ENCODE data around the gene MYH9.
A peak's percentile ranks its signal among the peaks of the same experiment; 100 is the strongest.

The MYH9 gene

GRCh38 chr22:36362075-36362474 is 25.7 kb downstream of the MYH9 start:
- no peaks in the 10 kb centered on the region for H3K9me3 ChIP-seq (ENCODE audit: control insufficient read depth, low read length)
- no peak overlapping the region for H3K4me3 ChIP-seq (ENCODE audit: low read length)
- DNase-seq (ENCODE audit: low read depth): no peak
- no peak overlapping the region for H3K9ac ChIP-seq (ENCODE audit: low read length)
- H3K27me3 ChIP-seq (replicated peaks; ENCODE audit: control insufficient read depth, insufficient read depth, low read length): no peaks in the 10 kb centered on the region
- peaks cover 71% of the 10 kb centered on the region for H3K4me1 ChIP-seq (ENCODE audit: control insufficient read depth, insufficient read depth, low read length)
- H3K36me3 ChIP-seq (ENCODE audit: control insufficient read depth, insufficient read depth, low read length, severe bottlenecking): no peaks in the 10 kb centered on the region

GRCh38 chr22:36360871-36361383 is 26.8 kb downstream of the MYH9 start:
- Histone ChIP-seq H3K9me3 (ENCODE audit: control insufficient read depth, low read length) (no peaks in the 10 kb centered on the region), H3K9ac (ENCODE audit: low read length) (no peak overlapping the region), H3K27me3 (replicated peaks; ENCODE audit: control insufficient read depth, insufficient read depth, low read length) (no peaks in the 10 kb centered on the region), H3K4me1 (ENCODE audit: control insufficient read depth, insufficient read depth, low read length) (peaks cover 67% of the 10 kb centered on the region), H3K36me3 (ENCODE audit: control insufficient read depth, insufficient read depth, low read length, severe bottlenecking) (no peaks in the 10 kb centered on the region), H3K4me3 (ENCODE audit: low read length) (no peak overlapping the region)
- peak; percentile 68 for DNase-seq (ENCODE audit: low read depth)

GRCh38 chr22:36360011-36360410 is 27.8 kb downstream of the MYH9 start:
- Histone ChIP-seq H3K36me3 (ENCODE audit: control insufficient read depth, insufficient read depth, low read length, severe bottlenecking) (no peaks in the 10 kb centered on the region), H3K9me3 (ENCODE audit: control insufficient read depth, low read length) (no peaks in the 10 kb centered on the region), H3K4me1 (ENCODE audit: control insufficient read depth, insufficient read depth, low read length) (peaks cover 70% of the 10 kb centered on the region), H3K9ac (ENCODE audit: low read length) (no peak overlapping the region), H3K27me3 (replicated peaks; ENCODE audit: control insufficient read depth, insufficient read depth, low read length) (no peaks in the 10 kb centered on the region), H3K4me3 (ENCODE audit: low read length) (no peak overlapping the region)
- DNase-seq (ENCODE audit: low read depth): no peak

DNA sequence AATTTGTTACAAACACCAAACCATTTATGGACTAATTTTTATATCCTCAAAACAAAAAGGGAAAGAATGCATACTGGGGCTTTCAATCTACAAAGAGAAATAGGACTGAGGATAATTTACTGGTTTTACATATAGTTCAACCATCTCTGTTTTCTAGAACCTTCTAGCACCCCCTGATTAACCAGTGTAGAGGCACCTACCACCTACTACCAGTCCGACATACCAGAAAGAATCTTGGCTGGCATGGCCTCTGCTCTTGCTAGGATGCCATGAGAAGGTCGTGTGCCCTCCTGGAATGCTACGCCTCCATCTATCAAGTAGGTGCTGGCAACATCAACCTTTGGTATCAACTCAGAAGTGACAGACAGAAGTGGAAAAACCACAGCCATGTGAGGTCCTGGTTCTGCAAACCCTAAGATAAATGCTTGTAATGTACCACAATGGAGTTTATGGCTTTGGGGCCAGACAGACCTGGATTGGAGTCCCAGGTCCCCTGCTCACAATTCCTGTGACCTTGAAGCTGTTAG is 28.2 kb downstream of the MYH9 start:
- DNase-seq (ENCODE audit: low read depth): no peak
- no peak overlapping the region for H3K4me3 ChIP-seq (ENCODE audit: low read length)
- H3K9me3 ChIP-seq (ENCODE audit: control insufficient read depth, low read length): no peaks in the 10 kb centered on the region
- no peaks in the 10 kb centered on the region for H3K36me3 ChIP-seq (ENCODE audit: control insufficient read depth, insufficient read depth, low read length, severe bottlenecking)
- no peak overlapping the region for H3K9ac ChIP-seq (ENCODE audit: low read length)
- H3K4me1 ChIP-seq (ENCODE audit: control insufficient read depth, insufficient read depth, low read length): peaks cover 70% of the 10 kb centered on the region
- no peaks in the 10 kb centered on the region for H3K27me3 ChIP-seq (replicated peaks; ENCODE audit: control insufficient read depth, insufficient read depth, low read length)

GRCh38 chr22:36358533-36359469 is 29.0 kb downstream of the MYH9 start:
- no peaks in the 10 kb centered on the region for H3K27me3 ChIP-seq (replicated peaks; ENCODE audit: control insufficient read depth, insufficient read depth, low read length)
- H3K9ac ChIP-seq (ENCODE audit: low read length): no peak overlapping the region
- H3K4me3 ChIP-seq (ENCODE audit: low read length): no peak overlapping the region
- DNase-seq (ENCODE audit: low read depth): no peak
- no peaks in the 10 kb centered on the region for H3K9me3 ChIP-seq (ENCODE audit: control insufficient read depth, low read length)
- no peaks in the 10 kb centered on the region for H3K36me3 ChIP-seq (ENCODE audit: control insufficient read depth, insufficient read depth, low read length, severe bottlenecking)
- peaks cover 63% of the 10 kb centered on the region for H3K4me1 ChIP-seq (ENCODE audit: control insufficient read depth, insufficient read depth, low read length)

- DNase-seq (ENCODE audit: low read depth): no peak
- peaks cover 61% of the 10 kb centered on the region for H3K4me1 ChIP-seq (ENCODE audit: control insufficient read depth, insufficient read depth, low read length)
Measured at GRCh38 chr22:36356708-36357624, 30.8 kb downstream of the MYH9 start.

GRCh38 chr22:36355894-36356293 is 31.9 kb downstream of the MYH9 start:
- Histone ChIP-seq H3K9me3 (ENCODE audit: control insufficient read depth, low read length) (no peaks in the 10 kb centered on the region), H3K4me1 (ENCODE audit: control insufficient read depth, insufficient read depth, low read length) (peaks cover 64% of the 10 kb centered on the region), H3K9ac (ENCODE audit: low read length) (peak overlapping the region; percentile 79), H3K27me3 (replicated peaks; ENCODE audit: control insufficient read depth, insufficient read depth, low read length) (no peaks in the 10 kb centered on the region), H3K36me3 (ENCODE audit: control insufficient read depth, insufficient read depth, low read length, severe bottlenecking) (no peaks in the 10 kb centered on the region), H3K4me3 (ENCODE audit: low read length) (no peak overlapping the region)
- DNase-seq (ENCODE audit: low read depth): no peak

More at GRCh38 chr22:36356708-36357624, 30.8 kb downstream of the MYH9 start:
- Histone ChIP-seq H3K36me3 (ENCODE audit: control insufficient read depth, insufficient read depth, low read length, severe bottlenecking) (no peaks in the 10 kb centered on the region), H3K9ac (ENCODE audit: low read length) (no peak overlapping the region), H3K9me3 (ENCODE audit: control insufficient read depth, low read length) (no peaks in the 10 kb centered on the region), H3K4me3 (ENCODE audit: low read length) (no peak overlapping the region), H3K27me3 (replicated peaks; ENCODE audit: control insufficient read depth, insufficient read depth, low read length) (no peaks in the 10 kb centered on the region)

- Histone ChIP-seq H3K9ac (ENCODE audit: low read length) (peak overlapping the region; percentile 79), H3K36me3 (ENCODE audit: control insufficient read depth, insufficient read depth, low read length, severe bottlenecking) (no peaks in the 10 kb centered on the region), H3K27me3 (replicated peaks; ENCODE audit: control insufficient read depth, insufficient read depth, low read length) (no peaks in the 10 kb centered on the region), H3K9me3 (ENCODE audit: control insufficient read depth, low read length) (no peaks in the 10 kb centered on the region), H3K4me3 (ENCODE audit: low read length) (peak overlapping the region; percentile 53), H3K4me1 (ENCODE audit: control insufficient read depth, insufficient read depth, low read length) (peaks cover 66% of the 10 kb centered on the region)
- DNase-seq (ENCODE audit: low read depth): peak; percentile 65
Measured at GRCh38 chr22:36355362-36355761, 32.4 kb downstream of the MYH9 start.

DNA sequence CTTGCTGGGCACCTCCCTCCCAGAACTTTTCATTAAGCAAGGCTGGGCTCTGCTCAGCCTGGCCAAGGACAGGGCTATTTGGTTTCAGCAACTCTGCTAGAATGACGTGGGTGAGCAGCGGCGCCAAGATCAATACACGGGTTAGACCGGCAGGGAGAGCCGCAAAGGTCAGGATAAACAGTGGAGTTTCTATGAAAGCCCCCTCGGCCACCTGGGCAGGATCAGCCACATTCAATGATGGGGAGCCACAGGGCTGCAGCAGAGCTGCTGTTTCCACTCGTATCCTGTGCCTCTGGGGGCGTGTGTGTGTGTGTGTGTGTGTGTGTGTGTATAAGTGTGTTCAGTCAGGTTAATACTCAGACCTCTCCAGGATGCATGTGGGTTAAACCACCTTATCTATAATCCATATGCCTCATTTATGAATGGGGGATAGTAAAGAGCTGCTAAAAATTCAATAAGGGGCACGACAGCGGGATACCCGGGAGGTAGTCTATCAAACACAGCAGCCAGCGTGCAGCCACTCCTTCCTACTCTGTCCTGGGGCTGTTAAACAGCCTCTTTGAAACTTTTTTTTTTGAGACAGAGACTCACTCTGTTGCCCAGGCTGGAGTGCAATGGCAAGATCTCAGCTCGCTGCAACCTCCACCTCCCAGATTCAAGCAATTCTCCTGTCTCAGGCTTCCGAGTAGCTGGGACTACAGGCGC is 34.8 kb downstream of the MYH9 start:
- peaks cover 53% of the 10 kb centered on the region for H3K4me1 ChIP-seq (ENCODE audit: control insufficient read depth, insufficient read depth, low read length)
- DNase-seq (ENCODE audit: low read depth): peak; percentile 86
- no peaks in the 10 kb centered on the region for H3K27me3 ChIP-seq (replicated peaks; ENCODE audit: control insufficient read depth, insufficient read depth, low read length)
- H3K9ac ChIP-seq (ENCODE audit: low read length): peak overlapping the region; percentile 41
- H3K9me3 ChIP-seq (ENCODE audit: control insufficient read depth, low read length): no peaks in the 10 kb centered on the region
- no peak overlapping the region for H3K4me3 ChIP-seq (ENCODE audit: low read length)
- H3K36me3 ChIP-seq (ENCODE audit: control insufficient read depth, insufficient read depth, low read length, severe bottlenecking): peaks cover 7% of the 10 kb centered on the region

GRCh38 chr22:36351921-36352802 is 35.6 kb downstream of the MYH9 start:
- Histone ChIP-seq H3K4me3 (ENCODE audit: low read length) (no peak overlapping the region), H3K27me3 (replicated peaks; ENCODE audit: control insufficient read depth, insufficient read depth, low read length) (no peaks in the 10 kb centered on the region), H3K4me1 (ENCODE audit: control insufficient read depth, insufficient read depth, low read length) (peaks cover 45% of the 10 kb centered on the region), H3K9ac (ENCODE audit: low read length) (peak overlapping the region; percentile 41), H3K36me3 (ENCODE audit: control insufficient read depth, insufficient read depth, low read length, severe bottlenecking) (peaks cover 11% of the 10 kb centered on the region), H3K9me3 (ENCODE audit: control insufficient read depth, low read length) (no peaks in the 10 kb centered on the region)
- DNase-seq (ENCODE audit: low read depth): no peak
